GM18861 (cell line): ENCODE results near the gene RHCG.

Experiments
- ATAC-seq: cut with Tn5 transposase; IDR thresholded peaks from one replicate; pipeline ENCODE4 v1.9.1; 2021; ENCODE audit not compliant: unreplicated experiment

Gene RHCG

GRCh38 chr15:89504166-89504565 is 7.8 kb upstream of the RHCG start:
- ATAC-seq, result no peak

GRCh38 chr15:89502867-89503595 is 6.6 kb upstream of the RHCG start:
- no peak for ATAC-seq

- ATAC-seq, result no peak
These were observed 5.3 kb upstream of the RHCG start for GRCh38 chr15:89501646-89502045.

GRCh38 chr15:89500397-89501270 is 4.3 kb upstream of the RHCG start:
- ATAC-seq, result no peak

- ATAC-seq, result no peak
These were observed 2.8 kb upstream of the RHCG start for GRCh38 chr15:89499156-89499555.

- ATAC-seq, result no peak
These were observed 2.2 kb upstream of the RHCG start for GRCh38 chr15:89498574-89498906.

- no peak for ATAC-seq
These were observed 848 bp upstream of the RHCG start for GRCh38 chr15:89497231-89497630.

- no peak for ATAC-seq
These were observed 691 bp downstream of the RHCG start for GRCh38 chr15:89495638-89496145.

- no peak for ATAC-seq
These were observed 1.3 kb downstream of the RHCG start for GRCh38 chr15:89494941-89495637.

- ATAC-seq, result no peak
These were observed 2.4 kb downstream of the RHCG start for GRCh38 chr15:89494031-89494430.

- no peak for ATAC-seq
These were observed 3.3 kb downstream of the RHCG start for GRCh38 chr15:89492934-89493631.

GRCh38 chr15:89492111-89492641 is 4.2 kb downstream of the RHCG start:
- ATAC-seq, result no peak

- ATAC-seq, result no peak
These were observed 5.5 kb downstream of the RHCG start for GRCh38 chr15:89490814-89491315.

- ATAC-seq, result no peak
These were observed 6.1 kb downstream of the RHCG start for GRCh38 chr15:89490081-89490813.

- ATAC-seq, result no peak
These were observed 7.0 kb downstream of the RHCG start for GRCh38 chr15:89489376-89489775.

GRCh38 chr15:89487791-89488190 is 8.6 kb downstream of the RHCG start:
- ATAC-seq, result no peak

- ATAC-seq, result no peak
These were observed 9.7 kb downstream of the RHCG start for GRCh38 chr15:89486726-89487050.

- no peak for ATAC-seq
These were observed 13.3 kb downstream of the RHCG start for GRCh38 chr15:89483079-89483478.

- no peak for ATAC-seq
These were observed 14.2 kb downstream of the RHCG start for GRCh38 chr15:89482139-89482538.

- no peak for ATAC-seq
These were observed 15.9 kb downstream of the RHCG start for GRCh38 chr15:89480505-89480904.
